ENCODE data around the gene DIAPH3.

DNA sequence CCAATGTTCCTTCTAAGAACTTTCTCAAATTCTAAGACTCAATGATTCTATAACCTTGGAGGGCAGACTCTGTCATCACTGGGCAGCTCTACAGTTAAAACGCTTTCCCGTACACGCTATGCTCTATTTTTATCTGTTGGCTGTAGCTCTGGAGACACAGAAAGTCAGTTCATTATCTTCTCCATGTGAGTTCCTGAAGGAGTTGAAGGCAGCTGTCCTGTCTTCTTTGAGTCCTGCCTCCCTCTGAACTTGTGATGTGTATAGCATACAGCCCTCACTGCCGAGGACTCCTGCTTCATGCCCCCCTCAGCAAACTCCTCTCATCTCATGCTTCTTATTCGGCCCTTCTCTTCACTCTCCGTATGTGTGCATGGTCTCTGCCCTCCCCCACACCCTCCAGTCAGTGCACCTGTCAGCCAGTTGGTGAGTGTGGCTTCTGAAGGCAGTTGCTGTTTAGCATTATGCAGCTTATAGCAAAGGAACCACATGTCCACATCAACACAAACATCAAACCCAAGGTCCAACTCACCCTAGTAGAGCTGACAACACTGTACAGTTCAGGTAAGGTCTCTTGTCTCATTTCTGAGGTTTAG, 504.9 kb downstream of the DIAPH3 start:
- TF ChIP-seq, protein P1, sequence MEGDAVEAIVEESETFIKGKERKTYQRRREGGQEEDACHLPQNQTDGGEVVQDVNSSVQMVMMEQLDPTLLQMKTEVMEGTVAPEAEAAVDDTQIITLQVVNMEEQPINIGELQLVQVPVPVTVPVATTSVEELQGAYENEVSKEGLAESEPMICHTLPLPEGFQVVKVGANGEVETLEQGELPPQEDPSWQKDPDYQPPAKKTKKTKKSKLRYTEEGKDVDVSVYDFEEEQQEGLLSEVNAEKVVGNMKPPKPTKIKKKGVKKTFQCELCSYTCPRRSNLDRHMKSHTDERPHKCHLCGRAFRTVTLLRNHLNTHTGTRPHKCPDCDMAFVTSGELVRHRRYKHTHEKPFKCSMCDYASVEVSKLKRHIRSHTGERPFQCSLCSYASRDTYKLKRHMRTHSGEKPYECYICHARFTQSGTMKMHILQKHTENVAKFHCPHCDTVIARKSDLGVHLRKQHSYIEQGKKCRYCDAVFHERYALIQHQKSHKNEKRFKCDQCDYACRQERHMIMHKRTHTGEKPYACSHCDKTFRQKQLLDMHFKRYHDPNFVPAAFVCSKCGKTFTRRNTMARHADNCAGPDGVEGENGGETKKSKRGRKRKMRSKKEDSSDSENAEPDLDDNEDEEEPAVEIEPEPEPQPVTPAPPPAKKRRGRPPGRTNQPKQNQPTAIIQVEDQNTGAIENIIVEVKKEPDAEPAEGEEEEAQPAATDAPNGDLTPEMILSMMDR (IDR thresholded peaks at IDR 0.05; ENCODE audit: low read depth, low read length): no peak
- no peak for TF ChIP-seq EZH2phosphoT487 (IDR thresholded peaks at IDR 0.05; ENCODE audit: low read depth)

All from OCI-LY3 (cell line).